Urinary bladder (tissue), 4 donors: ENCODE measurements around the gene FHIT. TPM values are rescaled to one million over a fixed set of nuclear protein-coding genes. Genes with fewer than 3 reads are reported as not detected.

Source experiments
- DNase-seq: peaks from one replicate; pipeline ENCODE4 v3.0.0-alpha.2; 2015; ENCODE audit errors: extremely low spot score
- H3K27ac ChIP-seq: one replicate; pipeline ENCODE4 v1.5.1; 2013; ENCODE audit warnings: low read depth, mild to moderate bottlenecking, moderate library complexity
- H3K36me3 ChIP-seq: one replicate; pipeline ENCODE4 v1.6.1; 2013; ENCODE audit warnings: mild to moderate bottlenecking, moderate library complexity; ENCODE audit not compliant: insufficient read depth
- H3K4me1 ChIP-seq: one replicate; pipeline ENCODE4 v1.6.1; 2013; ENCODE audit warnings: mild to moderate bottlenecking, moderate library complexity; ENCODE audit not compliant: insufficient read depth
- H3K4me3 ChIP-seq: one replicate; pipeline ENCODE4 v1.5.1; 2013; ENCODE audit warnings: low read depth, low read length
- WGBS: extraction: QIAGEN DNeasy Blood & Tissue Kit; methylation state at CpG from one replicate; pipeline ENCODE4 v1.1.7; 2013; 5-methylcytosine and 5-hydroxymethylcytosine counted together
- polyA plus RNA-seq: library from polyadenylated mRNA; stranded (reverse); fragments of 200-250 nt; gene quantifications from one replicate; pipeline ENCODE4 v1.2.3, GENCODE V29; 2013
- total RNA-seq: library from RNA; depleted of rRNA; stranded (reverse); fragments of >200 nt; gene quantifications from one replicate; pipeline ENCODE4 v1.2.3, GENCODE V29; 2014
- donor health status: healthy with polysubstance abuse.
- donor health status: healthy.

The FHIT gene
- total and polyA plus RNA-seq, 2 donors: 4.5 to 7.4 TPM

DNA sequence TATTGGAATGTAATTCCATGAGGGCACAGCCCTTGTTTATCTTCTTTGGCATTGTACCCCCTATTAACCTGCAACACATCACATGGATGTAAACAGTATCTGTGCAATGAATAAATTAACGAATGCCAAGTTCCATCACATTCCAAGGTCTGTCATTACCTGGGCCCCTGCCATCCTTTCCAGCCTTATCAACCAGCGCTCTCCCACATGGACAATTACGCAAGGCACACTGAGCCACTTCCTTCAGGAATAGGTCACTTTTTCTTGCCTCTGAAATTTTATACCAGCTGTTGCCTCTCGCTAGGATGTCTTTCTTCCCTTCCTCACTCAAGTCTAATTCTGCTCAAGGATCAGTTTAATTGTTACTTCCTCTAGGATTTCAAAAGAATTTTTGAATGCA, 1149.6 kb downstream of the FHIT start:
- Histone ChIP-seq H3K4me3 (no peak overlapping the region), H3K4me1 (no peaks in the 10 kb centered on the region), H3K36me3 (no peaks in the 10 kb centered on the region), H3K27ac (no peak overlapping the region)
- DNase-seq: no peak
- 87% methylated on average over 4 of the region's 4 CpGs for WGBS

DNA sequence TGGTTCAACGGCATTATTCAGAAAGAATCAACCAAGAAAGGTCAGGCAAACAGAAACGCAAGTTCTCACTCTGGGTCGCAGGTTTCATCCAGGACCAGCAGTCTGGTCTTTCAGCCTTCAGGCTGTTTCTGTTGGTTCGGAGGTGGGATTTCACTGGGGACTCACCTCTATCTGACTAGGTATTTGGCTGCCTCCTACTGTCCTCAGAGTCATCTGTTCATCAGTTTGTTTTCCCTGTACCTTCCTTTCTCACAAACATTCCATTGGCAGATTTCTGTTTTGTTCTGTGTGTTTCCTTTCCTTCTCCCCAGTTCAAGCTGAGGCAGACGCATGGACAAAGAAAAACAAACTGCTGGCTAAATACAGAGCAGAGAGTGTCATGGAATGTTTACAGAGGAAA, 1154.8 kb downstream of the FHIT start:
- no peak overlapping the region for H3K27ac ChIP-seq
- H3K4me1 ChIP-seq: no peaks in the 10 kb centered on the region
- DNase-seq: no peak
- H3K4me3 ChIP-seq: no peak overlapping the region
- 84% methylated on average over 5 of the region's 5 CpGs for WGBS
- H3K36me3 ChIP-seq: no peaks in the 10 kb centered on the region

DNA sequence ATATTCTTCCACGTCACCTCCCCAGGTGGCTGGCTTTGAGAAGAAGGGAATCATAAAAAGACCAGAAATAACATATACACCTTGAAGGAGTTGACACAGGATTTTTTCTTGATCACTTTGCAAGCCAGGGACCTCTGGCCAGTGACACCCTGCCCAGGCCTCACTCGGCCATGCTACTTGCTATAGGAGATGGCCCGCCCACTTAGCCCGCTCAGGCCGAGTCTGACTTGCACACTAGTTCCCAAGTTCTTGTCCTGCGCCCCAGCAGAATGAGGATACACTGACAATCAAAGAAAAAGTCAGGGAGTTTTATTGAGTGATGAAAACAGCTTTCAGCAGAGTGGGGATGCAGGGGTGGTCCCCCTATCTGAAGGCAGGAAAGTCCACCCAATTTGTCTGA, 1155.3 kb downstream of the FHIT start:
- DNase-seq: no peak
- WGBS: 95% methylated on average over 6 of the region's 6 CpGs
- H3K4me1 ChIP-seq: no peaks in the 10 kb centered on the region

DNA sequence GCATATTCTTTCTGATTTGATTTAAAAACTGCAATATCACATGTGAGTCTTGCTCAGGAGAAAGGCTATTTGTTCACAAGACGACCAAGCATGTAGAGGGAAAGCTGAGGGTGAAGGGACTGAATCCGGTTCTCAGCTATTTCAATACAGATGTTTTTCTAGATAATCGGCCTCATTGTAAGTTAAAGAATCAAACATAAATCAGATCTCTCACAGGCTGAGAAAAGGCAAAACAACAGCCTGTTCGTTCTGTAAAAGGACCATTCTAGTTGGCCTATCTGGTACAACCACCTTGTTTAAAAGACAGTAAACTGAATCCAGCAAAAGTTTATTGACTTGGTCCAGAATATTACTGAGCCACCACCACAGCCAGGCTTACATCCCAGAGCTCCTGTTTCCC, 1155.7 kb downstream of the FHIT start:
- H3K4me3 ChIP-seq: no peak overlapping the region
- DNase-seq: no peak
- H3K27ac ChIP-seq: no peak overlapping the region
- WGBS: 67% methylated on average over 4 of the region's 4 CpGs
- H3K4me1 ChIP-seq: no peaks in the 10 kb centered on the region
- no peaks in the 10 kb centered on the region for H3K36me3 ChIP-seq

More for the DNA sequence above, 1155.3 kb downstream of the FHIT start:
- Histone ChIP-seq H3K36me3 (no peaks in the 10 kb centered on the region), H3K4me3 (no peak overlapping the region), H3K27ac (no peak overlapping the region)

DNA sequence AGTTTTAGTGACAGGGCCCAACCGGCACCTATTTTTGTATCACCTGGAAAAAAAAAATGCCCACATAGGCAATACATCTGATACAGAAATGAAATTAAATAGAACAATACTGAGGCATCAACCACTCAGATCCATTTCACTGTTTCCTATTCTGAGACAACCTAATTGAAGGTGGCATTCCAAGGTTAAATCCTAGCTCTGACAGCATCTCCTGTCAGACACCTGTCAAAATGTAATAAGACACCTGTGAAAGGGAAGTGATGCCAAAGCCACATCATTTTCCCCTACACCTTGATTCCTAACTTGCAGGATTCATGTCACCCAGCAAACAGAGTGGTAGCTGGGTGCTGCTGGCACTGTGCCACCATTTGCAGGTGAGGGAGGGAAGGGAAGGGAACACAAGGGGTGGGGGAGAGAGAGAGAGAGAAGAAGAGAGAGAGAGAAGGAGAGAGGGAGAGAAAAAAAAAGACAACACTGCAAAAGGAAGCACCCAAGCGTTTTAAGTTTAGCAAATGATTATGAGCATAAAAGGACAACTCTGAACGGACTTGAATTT, 1156.8 kb downstream of the FHIT start:
- Histone ChIP-seq H3K4me3 (no peak overlapping the region), H3K4me1 (no peaks in the 10 kb centered on the region), H3K36me3 (no peaks in the 10 kb centered on the region), H3K27ac (no peak overlapping the region)
- WGBS: 79% methylated on average over 3 of the region's 3 CpGs
- no peak for DNase-seq

DNA sequence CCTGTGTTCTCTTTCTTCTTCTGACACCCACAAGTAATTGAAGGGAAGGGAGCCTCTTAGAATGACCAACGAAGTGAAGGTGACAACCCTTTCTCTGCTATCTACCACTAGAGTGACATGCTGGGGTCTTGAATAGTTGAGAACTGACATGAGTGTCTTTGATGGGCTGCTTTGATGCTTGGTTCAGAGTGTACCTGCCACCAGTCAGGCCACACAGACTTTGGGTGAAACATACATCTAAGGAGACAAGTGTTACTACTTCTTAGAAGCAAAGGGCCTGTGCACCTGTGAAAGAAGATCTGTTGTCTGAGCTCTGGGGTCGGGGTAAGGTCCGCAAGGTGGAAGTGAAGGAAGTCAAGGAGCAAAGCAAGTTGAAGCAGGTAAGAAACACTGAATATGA, 1160.7 kb downstream of the FHIT start:
- DNase-seq: no peak
- H3K36me3 ChIP-seq: no peaks in the 10 kb centered on the region
- no peaks in the 10 kb centered on the region for H3K4me1 ChIP-seq
- no peak overlapping the region for H3K4me3 ChIP-seq
- H3K27ac ChIP-seq: no peak overlapping the region
- 89% methylated on average over 3 of the region's 3 CpGs for WGBS

DNA sequence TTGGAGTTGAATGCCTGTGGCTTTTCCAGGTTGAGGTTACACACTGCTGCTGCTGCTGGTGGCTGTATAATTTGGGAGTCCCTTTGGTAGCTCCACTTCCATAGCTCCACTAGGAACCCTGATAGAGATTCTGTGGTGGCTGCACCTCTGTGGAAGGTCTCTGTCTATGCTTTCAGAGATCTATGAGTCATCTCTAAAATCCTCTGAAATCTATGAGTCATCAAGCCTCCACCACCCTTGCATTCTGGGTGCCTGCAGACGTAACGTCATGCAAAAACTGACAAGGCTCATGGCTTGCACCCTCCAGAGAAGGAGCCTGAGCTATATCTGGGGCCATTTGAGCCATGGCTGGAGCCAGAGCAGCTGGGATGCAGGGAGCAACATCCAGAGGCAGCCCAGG, 1164.4 kb downstream of the FHIT start:
- H3K4me3 ChIP-seq: no peak overlapping the region
- no peak for DNase-seq
- H3K27ac ChIP-seq: no peak overlapping the region
- H3K36me3 ChIP-seq: no peaks in the 10 kb centered on the region
- no peaks in the 10 kb centered on the region for H3K4me1 ChIP-seq
- 63% methylated on average over 2 of the region's 2 CpGs for WGBS

DNA sequence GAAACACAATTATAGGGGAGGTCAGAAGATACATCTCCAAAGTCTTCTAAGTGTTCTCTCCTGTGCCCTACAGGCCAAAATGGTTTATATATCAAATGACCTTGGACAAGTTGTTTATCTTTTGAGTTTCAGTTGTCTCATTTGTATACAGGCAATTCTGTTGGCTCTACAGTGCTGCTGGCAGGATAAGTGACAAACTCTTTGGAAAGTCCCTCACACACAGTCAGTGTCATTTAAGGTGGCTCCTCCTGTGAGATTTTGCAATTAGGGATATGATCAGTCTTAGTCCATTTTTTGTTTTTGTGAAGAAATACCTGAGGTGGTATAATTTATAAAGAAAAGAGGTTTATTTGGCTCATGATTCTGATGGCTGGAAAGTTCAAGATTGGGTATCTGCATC, 1165.6 kb downstream of the FHIT start:
- no peak for DNase-seq
- Histone ChIP-seq H3K4me3 (no peak overlapping the region), H3K27ac (no peak overlapping the region), H3K4me1 (no peaks in the 10 kb centered on the region), H3K36me3 (no peaks in the 10 kb centered on the region)

DNA sequence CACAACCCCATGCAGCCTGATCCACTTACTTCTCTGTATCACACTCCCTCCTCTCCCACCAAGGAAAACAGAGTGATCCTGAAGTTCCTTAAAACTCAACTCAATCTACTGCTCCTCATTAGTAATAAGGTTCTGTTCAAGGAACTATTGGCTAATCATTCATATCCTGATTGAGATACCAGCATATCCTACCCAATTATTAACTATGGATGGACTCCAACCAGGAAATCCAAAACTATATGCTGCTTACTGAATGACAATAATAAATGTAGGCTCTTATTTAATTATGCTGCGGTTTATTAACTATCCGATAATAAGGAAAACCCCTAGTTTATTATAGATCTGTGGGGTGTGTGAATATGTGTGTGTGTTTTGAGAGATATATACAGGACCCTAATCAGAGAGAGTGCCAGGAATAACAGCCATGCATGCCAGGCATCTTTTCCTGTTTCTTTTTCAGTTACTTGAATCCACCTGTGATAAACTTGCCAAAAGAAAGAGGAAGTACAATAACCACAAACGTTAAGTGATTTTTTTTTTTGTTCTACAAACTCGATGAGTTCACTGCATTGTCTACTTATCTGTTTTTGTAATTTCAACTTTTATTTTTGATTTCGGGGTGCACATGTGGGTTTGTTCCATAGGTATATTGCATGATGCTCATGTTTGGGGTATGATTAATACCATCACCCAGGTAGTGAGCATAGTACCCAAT, 1169.7 kb downstream of the FHIT start:
- no peak overlapping the region for H3K27ac ChIP-seq
- WGBS: 78% methylated on average over 5 of the region's 5 CpGs
- no peaks in the 10 kb centered on the region for H3K36me3 ChIP-seq
- no peak overlapping the region for H3K4me3 ChIP-seq
- H3K4me1 ChIP-seq: no peaks in the 10 kb centered on the region
- no peak for DNase-seq

DNA sequence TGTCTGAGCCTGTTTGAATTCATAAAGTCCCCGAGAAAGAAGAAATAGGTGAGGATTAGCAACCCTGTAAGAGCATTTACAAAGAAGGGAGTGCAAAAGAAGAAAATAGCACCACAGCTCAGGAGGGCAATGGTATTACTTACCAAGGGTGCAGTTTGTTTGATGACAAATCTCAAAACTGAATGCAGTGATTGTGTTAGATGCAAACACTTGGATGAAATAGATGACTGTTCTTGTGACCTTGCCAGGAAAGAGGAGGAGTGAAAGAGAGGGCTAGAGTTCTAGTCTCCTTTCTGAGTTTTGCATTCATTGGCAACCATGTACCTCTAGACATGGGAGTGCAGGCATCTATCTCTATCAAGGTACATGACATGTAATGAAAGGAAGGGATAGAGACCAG, 1170.6 kb downstream of the FHIT start:
- Histone ChIP-seq H3K4me3 (no peak overlapping the region), H3K4me1 (no peaks in the 10 kb centered on the region), H3K27ac (no peak overlapping the region), H3K36me3 (no peaks in the 10 kb centered on the region)
- 76% methylated on average over 1 of the region's 1 CpG for WGBS
- DNase-seq: no peak

DNA sequence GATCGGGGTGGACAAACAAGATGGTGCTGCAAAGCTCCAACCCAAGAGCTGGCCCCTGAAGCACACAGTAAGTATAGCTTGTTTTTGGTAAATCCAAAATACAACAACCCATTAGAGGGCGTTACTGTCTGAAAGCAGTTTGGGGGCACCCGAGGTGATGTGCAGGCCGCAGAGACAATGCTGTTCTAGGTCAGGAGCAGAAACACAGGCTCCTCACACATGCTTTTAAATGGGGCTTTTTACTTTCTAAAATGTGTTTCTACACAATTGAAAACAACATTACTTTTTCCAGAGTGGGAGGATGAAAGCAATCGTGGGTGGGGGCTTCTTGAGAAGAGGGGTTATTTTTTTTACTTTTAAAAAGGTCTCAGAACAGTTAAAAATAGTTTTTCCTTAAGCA, 1172.2 kb downstream of the FHIT start:
- DNase-seq: no peak
- no peaks in the 10 kb centered on the region for H3K4me1 ChIP-seq
- H3K4me3 ChIP-seq: no peak overlapping the region
- WGBS: 55% methylated on average over 5 of the region's 5 CpGs
- H3K27ac ChIP-seq: no peak overlapping the region
- H3K36me3 ChIP-seq: no peaks in the 10 kb centered on the region

DNA sequence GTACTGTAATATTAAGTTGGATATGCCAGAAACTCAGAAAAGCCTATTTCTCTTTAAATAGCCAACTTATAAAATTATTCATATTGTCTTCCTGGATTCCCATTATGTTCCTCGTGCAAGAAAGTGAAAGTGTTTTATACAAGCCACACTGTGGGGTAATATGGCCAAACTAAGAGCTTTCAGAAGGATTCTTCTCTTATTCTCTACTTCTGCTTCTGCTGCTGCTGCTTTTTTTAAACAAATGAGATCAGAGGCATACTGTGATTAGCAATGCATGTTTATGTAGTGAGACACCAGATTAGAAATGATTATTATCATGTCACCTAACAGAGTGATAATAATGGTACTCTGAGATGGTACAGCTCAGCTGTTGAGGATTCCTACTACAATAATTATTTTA, 1174.9 kb downstream of the FHIT start:
- Histone ChIP-seq H3K36me3 (no peaks in the 10 kb centered on the region), H3K27ac (no peak overlapping the region), H3K4me3 (no peak overlapping the region), H3K4me1 (no peaks in the 10 kb centered on the region)
- DNase-seq: no peak
- 7% methylated on average over 1 of the region's 1 CpG for WGBS

DNA sequence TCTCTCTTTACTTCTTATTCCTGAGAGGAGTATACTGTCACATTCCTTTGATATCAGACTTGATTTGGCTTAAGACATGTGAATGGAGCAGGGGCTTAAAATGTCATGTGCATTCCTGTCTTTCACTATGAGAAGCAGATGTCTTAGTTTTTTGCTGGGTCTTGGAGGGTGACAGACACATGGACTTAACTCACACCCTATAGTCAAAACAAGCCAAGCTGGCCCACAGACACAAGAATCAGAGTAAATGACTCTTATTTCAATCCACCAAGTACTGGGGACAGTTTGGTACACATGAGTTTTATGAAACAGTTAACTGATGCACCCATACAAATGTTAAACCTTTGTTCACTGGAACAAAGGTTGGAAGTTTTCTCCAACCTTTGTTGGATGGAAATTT, 1177.3 kb downstream of the FHIT start:
- Histone ChIP-seq H3K27ac (no peak overlapping the region), H3K36me3 (no peaks in the 10 kb centered on the region), H3K4me3 (no peak overlapping the region), H3K4me1 (no peaks in the 10 kb centered on the region)
- no peak for DNase-seq

DNA sequence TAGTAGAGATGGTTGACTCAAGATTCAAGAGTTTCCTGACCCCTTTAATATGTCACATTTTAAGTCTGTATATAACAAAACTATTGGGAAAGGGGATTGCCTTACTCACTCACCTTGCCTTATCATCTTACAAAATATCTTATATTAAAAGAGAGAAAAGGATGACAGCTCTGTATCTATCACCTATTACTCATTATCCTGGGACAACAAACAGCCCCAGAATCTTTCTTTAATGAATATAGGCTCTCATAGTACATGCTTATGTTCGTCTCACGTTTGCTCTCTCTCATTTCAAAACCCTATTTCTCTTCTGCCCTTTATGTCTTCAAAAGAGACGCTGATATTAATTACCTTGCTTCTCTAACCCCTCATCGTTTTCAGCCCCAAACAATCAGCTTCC, 1178.0 kb downstream of the FHIT start:
- H3K4me1 ChIP-seq: no peaks in the 10 kb centered on the region
- WGBS: 81% methylated on average over 4 of the region's 4 CpGs
- DNase-seq: no peak
- H3K36me3 ChIP-seq: no peaks in the 10 kb centered on the region
- H3K4me3 ChIP-seq: no peak overlapping the region
- H3K27ac ChIP-seq: no peak overlapping the region

DNA sequence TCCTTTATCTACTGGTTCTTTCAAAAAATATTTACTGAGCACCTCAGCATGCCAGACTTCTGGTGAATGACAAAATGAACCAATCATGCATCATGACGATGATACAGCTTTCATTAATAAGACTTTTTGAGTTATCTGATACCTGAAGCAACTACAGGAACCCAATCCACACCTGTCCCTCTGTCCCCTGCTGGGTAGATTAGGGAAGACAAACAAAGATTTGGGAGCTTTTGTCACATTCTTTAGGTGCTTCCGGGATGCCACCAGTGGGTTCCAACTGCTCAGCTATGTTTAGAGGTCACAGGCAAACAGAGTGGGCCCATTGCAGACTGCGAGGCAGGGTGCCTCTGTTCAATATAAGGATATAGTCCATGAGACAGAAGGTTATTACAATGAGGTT, 1180.9 kb downstream of the FHIT start:
- H3K27ac ChIP-seq: no peak overlapping the region
- WGBS: 89% methylated on average over 3 of the region's 3 CpGs
- no peaks in the 10 kb centered on the region for H3K4me1 ChIP-seq
- no peak for DNase-seq
- no peaks in the 10 kb centered on the region for H3K36me3 ChIP-seq
- no peak overlapping the region for H3K4me3 ChIP-seq
